HG03045 (cell line): ENCODE data around the gene SERPINA4.
"Not testable (repeated sequence)": the region's sequence is repeated elsewhere in the genome, so short reads cannot be mapped to it uniquely, and the experiment has no call there.

ENCODE experiments used
- ATAC-seq: cut with Tn5 transposase; IDR thresholded peaks from one replicate; pipeline ENCODE4 v1.9.1; 2021; ENCODE audit warnings: mild to moderate bottlenecking, moderate library complexity; ENCODE audit not compliant: unreplicated experiment

SERPINA4 gene

GRCh38 chr14:94564381-94564780, 3.1 kb downstream of the SERPINA4 start:
- ATAC-seq = no peak

GRCh38 chr14:94568186-94568585, 6.9 kb downstream of the SERPINA4 start:
- no peak for ATAC-seq

- no peak for ATAC-seq
Measured at GRCh38 chr14:94569381-94570001, 8.2 kb downstream of the SERPINA4 start.

GRCh38 chr14:94570002-94570400, 8.8 kb downstream of the SERPINA4 start:
- no peak for ATAC-seq

GRCh38 chr14:94570440-94570839, 9.2 kb downstream of the SERPINA4 start:
- no peak for ATAC-seq

GRCh38 chr14:94571395-94571794, 10.2 kb downstream of the SERPINA4 start:
- no peak for ATAC-seq

GRCh38 chr14:94571950-94572349, 10.7 kb downstream of the SERPINA4 start:
- no peak for ATAC-seq

- ATAC-seq = no peak
Measured at GRCh38 chr14:94572637-94573303, 11.5 kb downstream of the SERPINA4 start.

GRCh38 chr14:94573475-94574277, 12.4 kb downstream of the SERPINA4 start:
- no peak for ATAC-seq

- no peak for ATAC-seq
Measured at GRCh38 chr14:94574336-94574735, 13.1 kb downstream of the SERPINA4 start.

GRCh38 chr14:94575730-94576585, 14.7 kb downstream of the SERPINA4 start:
- ATAC-seq = no peak

GRCh38 chr14:94577472-94577871, 16.2 kb downstream of the SERPINA4 start:
- ATAC-seq = not testable (repeated sequence)

- ATAC-seq = no peak
Measured at GRCh38 chr14:94578712-94579111, 17.5 kb downstream of the SERPINA4 start.

- no peak for ATAC-seq
Measured at GRCh38 chr14:94581127-94581999, 20.1 kb downstream of the SERPINA4 start, which contains the start of gene SERPINA5. SERPINA5 (plus strand) TSS chr14:94581426; CDS start chr14:94587363, 5,937 bp downstream.

- ATAC-seq = no peak
Measured at GRCh38 chr14:94582199-94582750, 21.0 kb downstream of the SERPINA4 start.

- no peak for ATAC-seq
Measured at GRCh38 chr14:94582851-94583250, 21.6 kb downstream of the SERPINA4 start.

GRCh38 chr14:94583557-94583956, 22.3 kb downstream of the SERPINA4 start:
- no peak for ATAC-seq

GRCh38 chr14:94584591-94585280, 23.5 kb downstream of the SERPINA4 start:
- no peak for ATAC-seq

- ATAC-seq = no peak
Measured at GRCh38 chr14:94586635-94587034, 25.4 kb downstream of the SERPINA4 start.
